Fibroblast of the aortic adventitia (primary cell): Measurements from ENCODE around the gene NXPE2. TPM values are rescaled to one million over a fixed set of nuclear protein-coding genes. Genes with fewer than 3 reads are reported as not detected.

Source experiments
- DNase-seq: peaks from one replicate; pipeline ENCODE4 v3.0.0-alpha.2; 2010; ENCODE audit warnings: low read depth
- H3K4me3 ChIP-seq: 2 replicates; pipeline ENCODE4 v1.5.1; 2011; ENCODE audit warnings: low read depth, mild to moderate bottlenecking, control low read depth, low read length, moderate library complexity
- CTCF ChIP-seq: IDR thresholded peaks from 2 replicates; pipeline ENCODE4 v1.5.1; 2011; ENCODE audit warnings: mild to moderate bottlenecking, low read length, control low read depth, inconsistent platforms; ENCODE audit not compliant: insufficient read depth
- total RNA-seq: library from RNA; depleted of rRNA; stranded (reverse); fragments of >200 nt; gene quantifications from 2 replicates; pipeline ENCODE4 v1.2.3, GENCODE V29; 2012; ENCODE audit warnings: low replicate concordance

NXPE2 gene
- total RNA-seq, 1 donor: 0.09 TPM

GRCh38 chr11:114705280-114706024 is 27.1 kb downstream of the NXPE2 start:
- no peak for TF ChIP-seq CTCF
- no peak overlapping the region for H3K4me3 ChIP-seq
- DNase-seq: no peak

GRCh38 chr11:114709960-114710359 is 31.6 kb downstream of the NXPE2 start:
- no peak for TF ChIP-seq CTCF
- DNase-seq: no peak

GRCh38 chr11:114713756-114714155 is 35.4 kb downstream of the NXPE2 start:
- no peak for DNase-seq
- no peak for TF ChIP-seq CTCF
- no peak overlapping the region for H3K4me3 ChIP-seq

More at GRCh38 chr11:114709960-114710359, 31.6 kb downstream of the NXPE2 start:
- H3K4me3 ChIP-seq: no peak overlapping the region

GRCh38 chr11:114719562-114719961 is 41.2 kb downstream of the NXPE2 start:
- no peak for TF ChIP-seq CTCF
- DNase-seq: no peak
- no peak overlapping the region for H3K4me3 ChIP-seq

- DNase-seq: no peak
- TF ChIP-seq CTCF: no peak
- no peak overlapping the region for H3K4me3 ChIP-seq
Observed at GRCh38 chr11:114724916-114725524, 46.7 kb downstream of the NXPE2 start.

- DNase-seq: no peak
- TF ChIP-seq CTCF: no peak
- H3K4me3 ChIP-seq: no peak overlapping the region
Observed at GRCh38 chr11:114725623-114726022, 47.3 kb downstream of the NXPE2 start.
